Amniotic stem cell (primary cell): ENCODE measurements around the gene NPAT.
"Not testable (repeated sequence)": the region's sequence is repeated elsewhere in the genome, so short reads cannot be mapped to it uniquely, and the experiment has no call there.

Experiments used
- DNase-seq: peaks from one replicate; lab custom pipeline; 2025; lab: John Stamatoyannopoulos, UW

The NPAT gene

GRCh38 chr11:108148556-108148955 lies 73.9 kb downstream of the NPAT start:
- DNase-seq: no peak

- DNase-seq: no peak
Observed at GRCh38 chr11:108147150-108147549, 75.3 kb downstream of the NPAT start.

DNA sequence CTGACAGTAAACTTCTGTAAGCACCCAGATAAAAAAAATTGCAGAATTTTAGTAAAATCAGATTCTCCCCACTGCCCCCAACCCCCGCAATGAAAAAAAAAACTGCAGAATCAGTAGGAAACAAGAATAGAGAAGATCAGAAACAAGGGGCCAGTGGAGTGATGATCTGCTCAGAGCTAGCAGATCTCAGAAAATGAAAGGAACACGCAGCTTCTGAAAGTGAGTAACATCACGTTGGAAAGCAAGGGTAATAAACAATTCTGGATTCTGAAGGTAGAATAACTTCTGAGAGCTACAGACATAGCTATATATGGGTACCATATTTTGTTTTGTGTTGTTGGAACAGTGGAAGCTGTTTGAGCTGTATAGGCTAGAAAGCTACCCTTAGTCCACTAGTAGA lies 77.8 kb downstream of the NPAT start:
- no peak for DNase-seq

DNA sequence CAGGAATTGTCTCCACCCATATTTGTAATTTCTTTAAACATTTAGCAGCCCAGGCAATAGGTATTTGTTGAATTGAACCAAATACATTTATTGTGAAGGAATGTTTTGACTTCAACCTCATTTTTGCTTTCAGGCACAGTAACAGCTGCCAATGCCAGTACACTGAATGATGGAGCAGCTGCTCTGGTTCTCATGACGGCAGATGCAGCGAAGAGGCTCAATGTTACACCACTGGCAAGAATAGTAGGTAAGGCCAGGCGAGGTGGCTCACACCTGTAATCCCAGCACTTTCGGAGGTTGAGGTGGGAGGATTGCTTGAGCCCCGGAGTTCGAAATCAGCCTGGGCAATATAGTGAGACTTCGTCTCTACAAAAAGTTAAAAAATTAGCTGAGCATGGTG lies 80.1 kb downstream of the NPAT start:
- no peak for DNase-seq

GRCh38 chr11:108137212-108137611 lies 85.2 kb downstream of the NPAT start:
- no peak for DNase-seq

DNA sequence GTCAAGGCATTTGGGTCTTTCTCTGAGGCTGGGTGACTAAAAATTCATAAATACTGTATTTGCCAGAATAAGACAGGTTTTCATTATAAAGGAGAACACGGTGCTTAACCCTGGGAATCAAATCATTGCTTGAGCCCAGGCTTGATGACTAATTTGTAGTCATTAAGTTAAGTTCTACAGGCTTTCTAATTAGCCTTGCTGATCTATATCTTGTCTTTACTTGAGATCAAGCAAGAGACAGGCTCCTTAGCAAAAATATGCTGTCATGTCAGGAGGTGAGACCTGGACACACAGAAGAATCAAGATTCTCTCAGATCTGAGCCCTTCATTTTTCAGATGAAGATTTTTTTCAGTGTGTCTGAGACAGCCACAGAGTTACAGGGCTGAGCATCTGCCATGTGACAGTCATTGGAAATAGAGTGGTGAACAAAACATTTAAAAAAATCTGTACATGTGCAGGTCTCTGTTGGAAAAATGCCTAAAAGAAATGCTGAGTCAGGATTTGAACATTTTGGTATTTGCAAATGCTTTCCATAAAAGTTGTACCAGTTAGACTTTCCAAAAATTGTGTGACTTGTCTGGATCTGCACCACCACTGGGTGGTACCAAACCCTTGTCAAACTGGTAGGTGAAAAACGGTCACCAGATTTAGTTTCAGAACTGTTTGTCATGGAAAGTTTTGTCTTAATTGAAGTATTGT lies 86.4 kb downstream of the NPAT start:
- DNase-seq: no peak

GRCh38 chr11:108132993-108133538 lies 89.4 kb downstream of the NPAT start:
- DNase-seq: not testable (repeated sequence)

DNA sequence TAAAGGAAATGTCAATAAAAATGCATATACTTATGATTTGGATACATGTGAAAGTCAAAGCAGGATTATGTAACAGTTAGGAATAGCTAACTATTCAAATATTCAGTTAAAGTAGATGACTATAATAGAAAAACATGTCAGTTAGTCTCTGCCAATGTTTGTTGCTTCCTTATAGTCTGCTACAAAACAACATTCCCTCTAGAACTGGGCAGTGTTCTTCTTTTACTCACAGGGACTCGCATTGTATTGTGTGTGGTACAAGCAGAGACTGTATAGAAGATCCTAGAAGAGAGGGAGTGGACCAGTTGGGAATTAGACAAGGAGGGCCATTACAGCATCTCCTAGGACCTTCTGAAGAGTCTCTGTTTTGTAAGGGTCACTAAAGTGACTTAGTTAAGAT lies 90.4 kb downstream of the NPAT start:
- no peak for DNase-seq

DNA sequence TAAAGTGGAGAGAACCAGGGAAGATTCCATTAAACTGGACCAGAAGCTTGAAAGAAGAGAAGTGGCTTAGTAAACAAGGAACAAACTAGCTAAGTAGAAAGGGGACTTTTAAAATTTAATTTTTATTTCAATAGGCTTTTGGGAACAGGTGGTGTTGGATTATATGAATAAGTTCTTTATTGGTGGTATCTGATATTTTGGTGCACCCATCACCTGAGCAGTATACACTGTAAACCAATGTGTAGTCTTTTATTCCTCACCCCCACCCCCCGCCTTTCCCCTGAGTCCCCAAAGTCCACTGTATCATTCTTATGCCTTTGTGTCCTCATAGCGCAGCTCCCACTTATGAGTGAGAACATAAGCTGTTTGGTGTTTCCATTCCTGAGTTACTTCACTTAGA lies 93.7 kb downstream of the NPAT start:
- DNase-seq: no peak

DNA sequence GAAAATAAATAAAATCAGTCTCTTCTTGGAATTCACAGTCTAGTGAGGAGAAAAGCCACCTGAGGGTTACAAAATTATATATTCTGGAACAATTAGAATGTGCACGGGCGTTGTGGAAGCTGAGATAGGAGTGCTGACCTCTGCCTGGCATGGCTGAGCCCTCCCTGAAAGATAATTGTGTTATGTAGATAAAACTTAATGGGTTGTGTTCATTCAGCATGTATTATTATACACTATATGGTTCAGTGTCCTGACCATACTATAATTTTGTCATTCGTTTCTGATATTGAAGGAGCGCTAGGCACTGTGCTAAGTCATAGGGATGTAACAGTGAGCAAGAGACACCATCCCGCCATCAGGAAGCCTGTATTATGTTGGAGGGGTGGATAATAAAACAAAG lies 97.3 kb downstream of the NPAT start:
- DNase-seq: no peak

GRCh38 chr11:108122166-108122628 lies 100.2 kb downstream of the NPAT start:
- no peak for DNase-seq

DNA sequence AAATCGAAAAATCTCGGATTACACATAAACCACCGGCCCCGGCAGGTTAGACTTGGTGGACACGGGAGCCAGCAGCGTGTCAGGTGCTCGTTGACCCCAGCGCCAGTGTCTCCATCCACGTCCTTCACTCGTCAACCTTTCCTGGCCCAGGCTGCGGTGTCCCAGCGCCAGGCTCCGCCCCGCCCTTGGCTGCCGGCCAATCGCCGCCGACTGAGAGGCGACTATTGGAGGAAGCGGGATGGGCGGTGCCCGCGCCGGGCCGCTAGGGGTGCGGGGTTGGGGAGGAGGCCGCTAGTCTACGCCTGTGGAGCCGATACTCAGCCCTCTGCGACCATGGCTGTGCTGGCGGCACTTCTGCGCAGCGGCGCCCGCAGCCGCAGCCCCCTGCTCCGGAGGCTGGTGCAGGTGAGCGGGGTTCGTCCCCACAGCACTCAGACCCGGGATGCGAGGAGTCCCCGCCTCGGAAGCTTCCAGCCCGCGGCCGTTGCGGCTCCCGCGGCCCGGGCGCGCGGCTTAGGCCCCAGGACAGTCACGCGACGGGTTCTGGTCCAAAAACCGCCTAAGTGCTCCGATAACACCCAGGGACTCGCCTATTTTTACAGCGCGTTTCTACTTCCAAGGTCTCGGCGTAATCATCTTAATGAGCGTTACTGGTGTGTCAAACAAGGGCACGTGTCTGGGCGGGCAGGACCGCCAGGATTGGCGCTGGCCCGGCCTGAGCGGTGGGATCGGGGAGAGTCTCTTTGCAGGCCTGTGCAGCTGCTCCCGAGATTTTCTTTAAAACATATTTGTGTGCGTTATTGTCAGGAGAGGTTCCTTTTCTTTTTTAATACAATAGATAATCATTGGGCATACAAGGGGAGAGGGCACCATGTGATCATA lies 100.9 kb downstream of the NPAT start, which contains the start of gene ACAT1:
Gene ACAT1 (plus strand): TSS at position 294 of the 882 bp plus-strand sequence. CDS start 40 bp downstream, at position 334.
- peak; percentile 61 for DNase-seq

- not testable (repeated sequence) for DNase-seq
Observed at GRCh38 chr11:108120936-108121273, 101.5 kb downstream of the NPAT start.

DNA sequence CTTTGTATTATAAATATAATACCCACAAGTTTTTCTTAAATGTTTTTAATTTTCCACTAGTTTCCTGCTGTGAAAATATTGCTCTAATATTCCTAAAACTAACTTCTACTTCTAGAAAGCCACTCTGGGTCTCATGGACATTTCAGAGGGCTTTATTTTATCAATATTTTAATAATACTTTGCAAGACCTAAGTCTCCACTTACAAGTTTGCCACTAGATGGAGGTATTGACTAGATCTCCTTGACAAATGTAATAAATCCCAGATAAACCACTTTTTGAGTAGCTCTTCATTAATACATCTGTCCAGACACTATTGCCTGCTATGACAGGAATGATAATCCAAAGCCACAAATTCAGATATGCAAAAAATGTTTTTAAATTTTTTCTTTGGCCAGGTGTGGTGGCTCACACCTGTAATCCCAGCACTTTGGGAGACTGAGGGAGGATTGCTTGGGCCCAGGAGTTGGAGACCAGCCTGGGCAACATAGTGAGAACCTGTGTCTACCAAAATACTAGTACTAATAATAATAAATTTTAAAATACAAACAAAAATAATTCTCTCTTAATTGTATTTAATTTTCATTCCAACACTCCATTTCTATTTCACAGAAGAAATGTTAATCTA lies 104.6 kb downstream of the NPAT start:
- peak; percentile 10 for DNase-seq

GRCh38 chr11:108115500-108116140 lies 106.8 kb downstream of the NPAT start:
- no peak for DNase-seq

GRCh38 chr11:108112057-108112456 lies 110.4 kb downstream of the NPAT start:
- no peak for DNase-seq

DNA sequence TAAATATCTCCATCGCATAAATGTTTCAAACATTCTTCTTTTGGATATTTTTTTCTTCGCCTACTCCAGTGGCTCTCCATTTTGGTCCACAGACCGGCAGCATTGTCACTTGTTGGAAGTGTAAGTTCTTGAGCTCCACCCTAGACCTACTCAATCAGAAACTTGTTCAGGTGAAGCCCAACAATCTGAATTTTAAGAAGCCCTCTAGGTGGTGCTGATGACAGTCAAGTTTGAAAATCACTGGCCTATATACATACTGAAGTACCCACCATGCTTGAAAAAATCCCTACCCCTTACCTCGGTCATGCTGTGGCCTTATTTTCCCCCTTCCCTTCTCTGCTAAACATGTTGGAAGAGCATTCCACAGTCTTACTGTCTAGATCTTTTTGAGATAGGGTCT lies 111.3 kb downstream of the NPAT start:
- DNase-seq: no peak
